Right lobe of liver (tissue), 6 donors: ENCODE results near the gene VPS13C. TPM values are rescaled to one million over a fixed set of nuclear protein-coding genes. Genes with fewer than 3 reads are reported as not detected.

Experiments
- ATAC-seq, 4 donors: fragments of 200-7000 bp; cut with Tn5 transposase; one replicate each; pipeline ENCODE4 v1.9.1; 2020; ENCODE audit warnings: mild to moderate bottlenecking in 4 of 4, moderate library complexity in 4 of 4
- DNase-seq, 3 donors: peaks; one replicate each; pipeline ENCODE4 v3.0.0-alpha.2; 2020
- H3K27ac ChIP-seq, 3 donors: fragments of 200-600 bp; one replicate each; pipeline ENCODE4 v1.8.0; 2022
- H3K27me3 ChIP-seq, 2 donors: fragments of 200-600 bp; one replicate each; pipeline ENCODE4 v1.8.0; 2022
- H3K36me3 ChIP-seq, 4 donors: fragments of 200-600 bp; sonication (generic) in 1 of 4; one replicate each; pipeline versions ENCODE4 v1.5.1 to v1.8.0; 2017 to 2022; ENCODE audit warnings: control low read depth in 1 of 4
- H3K4me1 ChIP-seq, 4 donors: fragments of 200-600 bp; sonication (generic) in 1 of 4; one replicate each; pipeline versions ENCODE4 v1.5.1 to v1.8.0; 2017 to 2022; ENCODE audit warnings: control low read depth in 1 of 4
- H3K4me3 ChIP-seq, 3 donors: fragments of 200-600 bp; one replicate each; pipeline ENCODE4 v1.8.0; 2022
- H3K9me3 ChIP-seq, 4 donors: fragments of 200-600 bp; sonication (generic) in 1 of 4; one replicate each; pipeline versions ENCODE4 v1.5.1 to v1.8.0; 2017 to 2022; ENCODE audit warnings: control low read depth in 1 of 4
- CTCF ChIP-seq, 4 donors: fragments of 200-600 bp in 3 of 4; fragments of 450-650 bp in 1 of 4; IDR thresholded peaks; one replicate each; pipeline versions ENCODE4 v1.5.1 to v1.8.0; 2016 to 2022; ENCODE audit warnings: antibody characterized with exemption in 4 of 4, mild to moderate bottlenecking in 2 of 4
- POLR2A ChIP-seq: fragments of 450-650 bp; IDR thresholded peaks from one replicate; pipeline ENCODE4 v1.6.1; 2017; ENCODE audit warnings: antibody characterized with exemption, mild to moderate bottlenecking
- WGBS: methylation state at CpG from one replicate; pipeline ENCODE4 v1.1.6; 2018; ENCODE audit warnings: low coverage, low lambda C conversion rate; ENCODE audit not compliant: insufficient coverage; ENCODE audit errors: missing lambda C conversion rate; 5-methylcytosine and 5-hydroxymethylcytosine counted together
- intact Hi-C, 2 donors: fragments of 100-400 bp; cut with DNase I; formaldehyde crosslinking; loops; one replicate each; pipeline versions ENCODE4 v1.11.2 to v1.14.1; 2022
- total RNA-seq, 6 experiments: library from RNA; depleted of rRNA in 2 of 6; stranded (reverse); fragments of >200 nt in 2 of 6; fragmentation: NEBNext Ultra II Directional in 3 of 6; extraction: Animal tissue kit (Norgen Biotek cat#: 25700) in 3 of 6; gene quantifications; one replicate each; pipeline versions ENCODE4 v1.1.0 to v1.2.4, GENCODE V29; 2016 to 2023
- donor health status: DM: no; HTN: yes; CAD: no.
- donor health status: DM: no; HTN: no; CAD: no.
- donor health status: DM: no; HTN: no; CAD: no.
- donor health status: DM: no; HTN: yes; CAD: no.
- donor health status: DM: no; HTN: yes; CAD: no.

Gene VPS13C
- total RNA-seq, 6 experiments from 2014 or later = 17.5 to 34.6 (median 27.3) TPM

- no peaks in the 10 kb centered on the region for H3K36me3 ChIP-seq
- H3K4me1 ChIP-seq = no peaks in the 10 kb centered on the region
- no peak overlapping the region for H3K27ac ChIP-seq
- DNase-seq = no peak
- H3K4me3 ChIP-seq = no peak overlapping the region
- TF ChIP-seq CTCF (IDR thresholded peaks at IDR 0.05) (no peak), POLR2A (no peak)
- no peak for ATAC-seq
- no peaks in the 10 kb centered on the region for H3K9me3 ChIP-seq
- intact Hi-C loops = no loop called here
- no peaks in the 10 kb centered on the region for H3K27me3 ChIP-seq
- WGBS = 33% methylated on average over 1 of the region's 1 CpG
Observed at GRCh38 chr15:61824291-61824690, 236.0 kb downstream of the VPS13C start.

- no peak overlapping the region for H3K27ac ChIP-seq
- no peaks in the 10 kb centered on the region for H3K4me1 ChIP-seq
- H3K4me3 ChIP-seq = no peak overlapping the region
- WGBS = 78% methylated on average over 2 of the region's 3 CpGs
- no peak for DNase-seq
- intact Hi-C loops = no loop called here
- H3K36me3 ChIP-seq = no peaks in the 10 kb centered on the region
- H3K9me3 ChIP-seq = no peaks in the 10 kb centered on the region
- TF ChIP-seq POLR2A = no peak
- no peak for TF ChIP-seq CTCF (IDR thresholded peaks at IDR 0.05)
- no peaks in the 10 kb centered on the region for H3K27me3 ChIP-seq
- ATAC-seq = no peak
Observed at GRCh38 chr15:61822511-61822910, 237.7 kb downstream of the VPS13C start.

- no peaks in the 10 kb centered on the region for H3K4me1 ChIP-seq
- DNase-seq (no peak), ATAC-seq (no peak)
- intact Hi-C loops = no loop called here
- 65% methylated on average over 4 of the region's 4 CpGs for WGBS
- H3K27me3 ChIP-seq = no peaks in the 10 kb centered on the region
- TF ChIP-seq CTCF (IDR thresholded peaks at IDR 0.05) (no peak), POLR2A (no peak)
- H3K4me3 ChIP-seq = no peak overlapping the region
- H3K36me3 ChIP-seq = no peaks in the 10 kb centered on the region
- H3K9me3 ChIP-seq = no peaks in the 10 kb centered on the region
- H3K27ac ChIP-seq = no peak overlapping the region
Observed at GRCh38 chr15:61820951-61821350, 239.3 kb downstream of the VPS13C start.

GRCh38 chr15:61820212-61820611 is 240.0 kb downstream of the VPS13C start:
- no peak for DNase-seq
- no peaks in the 10 kb centered on the region for H3K36me3 ChIP-seq
- TF ChIP-seq CTCF (IDR thresholded peaks at IDR 0.05) = no peak
- 43% methylated on average over 2 of the region's 9 CpGs for WGBS
- no peak overlapping the region for H3K4me3 ChIP-seq
- H3K9me3 ChIP-seq = no peaks in the 10 kb centered on the region
- no peak for ATAC-seq
- H3K27me3 ChIP-seq = no peaks in the 10 kb centered on the region
- H3K4me1 ChIP-seq = no peaks in the 10 kb centered on the region
- intact Hi-C loops = no loop called here
- no peak overlapping the region for H3K27ac ChIP-seq

- ATAC-seq = no peak
Observed at GRCh38 chr15:61819386-61819785, 240.9 kb downstream of the VPS13C start.

More at GRCh38 chr15:61819386-61819785, 240.9 kb downstream of the VPS13C start:
- no peak overlapping the region for H3K27ac ChIP-seq
- DNase-seq = no peak
- no peaks in the 10 kb centered on the region for H3K4me1 ChIP-seq
- 68% methylated on average over 3 of the region's 9 CpGs for WGBS
- H3K9me3 ChIP-seq = no peaks in the 10 kb centered on the region
- TF ChIP-seq CTCF (IDR thresholded peaks at IDR 0.05) (no peak), POLR2A (no peak)
- no peaks in the 10 kb centered on the region for H3K36me3 ChIP-seq
- H3K27me3 ChIP-seq = no peaks in the 10 kb centered on the region
- intact Hi-C loops = no loop called here
- H3K4me3 ChIP-seq = no peak overlapping the region
